PC-3 (cell line): ENCODE results near the gene HLF. TPM values are rescaled to one million over a fixed set of nuclear protein-coding genes. Genes with fewer than 3 reads are reported as not detected.

Experiments
- ATAC-seq: fragments of 200-7000 bp; cut with Tn5 transposase; 2 replicates; pipeline ENCODE4 v1.9.1; 2020; ENCODE audit warnings: mild to moderate bottlenecking, moderate library complexity
- BruUV-seq: library from RNA; stranded (reverse); fragments of 400-500 nt; replicated peaks from 2 replicates; lab custom pipeline; 2021; lab: Mats Ljungman, UMichigan
- CTCF ChIA-PET: fragments of 300-600 bp; sonication (Branson Sonifier 250); formaldehyde crosslinking; loops from one replicate; lab custom pipeline; 2022; ENCODE audit warnings: antibody characterized with exemption; lab: Charles Lee
- POLR2A ChIA-PET: fragments of 300-600 bp; sonication (Branson Sonifier 250); formaldehyde crosslinking; loops from one replicate; lab custom pipeline; 2022; ENCODE audit warnings: antibody characterized with exemption; ENCODE audit not compliant: unreplicated experiment; lab: Charles Lee
- DNase-seq: peaks from one replicate; pipeline ENCODE4 v3.0.0-alpha.2; 2015
- H2AFZ ChIP-seq: fragments of 300-600 bp; sonication (generic); 2 replicates; pipeline ENCODE4 v1.6.0; 2016; ENCODE audit warnings: antibody characterized with exemption, low read length
- H3F3A ChIP-seq: fragments of 300-600 bp; sonication (generic); one replicate; pipeline ENCODE4 v1.6.0; 2017; ENCODE audit warnings: antibody characterized with exemption, low read length, control low read depth, mild to moderate bottlenecking; ENCODE audit not compliant: unreplicated experiment
- H3K27ac ChIP-seq: fragments of 300-600 bp; sonication (generic); 2 replicates; pipeline ENCODE4 v1.5.1; 2016; ENCODE audit warnings: mild to moderate bottlenecking, low read length
- H3K27me3 ChIP-seq: fragments of 300-600 bp; sonication (generic); 2 replicates; pipeline ENCODE4 v1.6.1; 2016; ENCODE audit warnings: low read length, mixed read lengths
- H3K36me3 ChIP-seq: fragments of 300-600 bp; sonication (generic); 2 replicates; pipeline ENCODE4 v1.6.1; 2016; ENCODE audit warnings: low read depth, mixed run types, low read length, mixed read lengths
- H3K4me1 ChIP-seq: fragments of 300-600 bp; sonication (generic); 2 replicates; pipeline ENCODE4 v1.5.1; 2016; ENCODE audit warnings: low read length; ENCODE audit not compliant: insufficient read depth
- H3K4me2 ChIP-seq: fragments of 300-600 bp; sonication (generic); 2 replicates; pipeline ENCODE4 v1.6.0; 2016; ENCODE audit warnings: low read length
- H3K4me3 ChIP-seq: fragments of 300-600 bp; sonication (generic); 2 replicates; pipeline ENCODE4 v1.5.1; 2016; ENCODE audit warnings: mild to moderate bottlenecking, low read length, mixed read lengths
- H3K79me2 ChIP-seq: fragments of 300-600 bp; sonication (generic); 2 replicates; pipeline ENCODE4 v1.6.1; 2017; ENCODE audit warnings: low read length, mixed read lengths
- H3K9ac ChIP-seq: fragments of 300-600 bp; sonication (generic); 2 replicates; pipeline ENCODE4 v1.6.0; 2016; ENCODE audit warnings: mild to moderate bottlenecking, low read length
- H3K9me2 ChIP-seq: fragments of 300-600 bp; sonication (generic); replicated peaks from 2 replicates; pipeline ENCODE4 v1.6.1; 2016; ENCODE audit warnings: mixed run types, low read length, mixed read lengths
- H3K9me3 ChIP-seq: fragments of 300-600 bp; sonication (generic); 2 replicates; pipeline ENCODE4 v1.6.1; 2016; ENCODE audit warnings: low read length, mixed read lengths
- H4K20me1 ChIP-seq: fragments of 300-600 bp; sonication (generic); 2 replicates; pipeline ENCODE4 v1.6.1; 2016; ENCODE audit warnings: low read length, mixed read lengths
- EZH2 ChIP-seq: fragments of 300-600 bp; sonication (generic); IDR thresholded peaks from one replicate; pipeline ENCODE4 v1.6.1; 2017; ENCODE audit warnings: antibody characterized with exemption, mild to moderate bottlenecking, low read length; ENCODE audit not compliant: unreplicated experiment
- EZH2phosphoT487 ChIP-seq: fragments of 300-600 bp; sonication (generic); IDR thresholded peaks from 2 replicates; pipeline ENCODE4 v1.6.1; 2018; ENCODE audit warnings: mild to moderate bottlenecking, antibody characterized with exemption, low read length, borderline replicate concordance
- intact Hi-C: fragments of 100-400 bp; cut with micrococcal nuclease; formaldehyde crosslinking; loops from 2 replicates; pipeline ENCODE4 v1.9.0; 2023
- total RNA-seq: library from RNA; depleted of rRNA; stranded (reverse); fragments of >200 nt; gene quantifications from 2 replicates; pipeline ENCODE4 v1.2.3, GENCODE V29; 2014
- TF ChIP-seq, protein P1 (sequence below): fragments of 300-600 bp; sonication (generic); conservative IDR thresholded peaks from 2 replicates; pipeline ENCODE4 v1.5.1; 2017; ENCODE audit warnings: antibody characterized with exemption, low read depth, mild to moderate bottlenecking, low read length

The HLF gene
- total RNA-seq, 1 experiment from 2014 or later = 0.66 TPM

GRCh38 chr17:55324296-55324978 lies 59.7 kb downstream of the HLF start:
- ChIA-PET POLR2A (no interaction called here), CTCF (no interaction called here)
- Histone ChIP-seq H3K36me3 (no peaks in the 10 kb centered on the region), H3K79me2 (no peaks in the 10 kb centered on the region), H3K4me3 (no peak overlapping the region), H3K4me2 (no peak overlapping the region), H4K20me1 (no peaks in the 10 kb centered on the region), H3F3A (no peaks in the 10 kb centered on the region), H3K9me2 (no peaks in the 10 kb centered on the region), H3K27ac (no peak overlapping the region), H3K9me3 (no peaks in the 10 kb centered on the region), H3K27me3 (no peaks in the 10 kb centered on the region), H3K9ac (no peak overlapping the region), H3K4me1 (peaks cover 9% of the 10 kb centered on the region; the same call in 1 of the 2 replicates), H2AFZ (no peak overlapping the region)
- intact Hi-C loops = no loop called here
- DNase-seq (no peak), ATAC-seq (no peak)
- BruUV-seq = no TSS peak
- TF ChIP-seq EZH2phosphoT487 = no peak
- TF ChIP-seq, protein P1, sequence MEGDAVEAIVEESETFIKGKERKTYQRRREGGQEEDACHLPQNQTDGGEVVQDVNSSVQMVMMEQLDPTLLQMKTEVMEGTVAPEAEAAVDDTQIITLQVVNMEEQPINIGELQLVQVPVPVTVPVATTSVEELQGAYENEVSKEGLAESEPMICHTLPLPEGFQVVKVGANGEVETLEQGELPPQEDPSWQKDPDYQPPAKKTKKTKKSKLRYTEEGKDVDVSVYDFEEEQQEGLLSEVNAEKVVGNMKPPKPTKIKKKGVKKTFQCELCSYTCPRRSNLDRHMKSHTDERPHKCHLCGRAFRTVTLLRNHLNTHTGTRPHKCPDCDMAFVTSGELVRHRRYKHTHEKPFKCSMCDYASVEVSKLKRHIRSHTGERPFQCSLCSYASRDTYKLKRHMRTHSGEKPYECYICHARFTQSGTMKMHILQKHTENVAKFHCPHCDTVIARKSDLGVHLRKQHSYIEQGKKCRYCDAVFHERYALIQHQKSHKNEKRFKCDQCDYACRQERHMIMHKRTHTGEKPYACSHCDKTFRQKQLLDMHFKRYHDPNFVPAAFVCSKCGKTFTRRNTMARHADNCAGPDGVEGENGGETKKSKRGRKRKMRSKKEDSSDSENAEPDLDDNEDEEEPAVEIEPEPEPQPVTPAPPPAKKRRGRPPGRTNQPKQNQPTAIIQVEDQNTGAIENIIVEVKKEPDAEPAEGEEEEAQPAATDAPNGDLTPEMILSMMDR = 0 out of 2 replicates have a peak, but pooled peaks have one; percentile 14

GRCh38 chr17:55325406-55325805 lies 60.6 kb downstream of the HLF start:
- CTCF ChIA-PET = no interaction called here
- no TSS peak for BruUV-seq
- H3K4me3 ChIP-seq = no peak overlapping the region
- POLR2A ChIA-PET = no interaction called here
- DNase-seq (no peak), ATAC-seq (no peak)
- TF ChIP-seq EZH2phosphoT487 (no peak), EZH2 (no peak)
- TF ChIP-seq, protein P1 = no peak
- no peak overlapping the region for H2AFZ ChIP-seq
- no peaks in the 10 kb centered on the region for H4K20me1 ChIP-seq
- no peaks in the 10 kb centered on the region for H3K79me2 ChIP-seq
- peaks cover 9% of the 10 kb centered on the region; the same call in 1 of the 2 replicates for H3K4me1 ChIP-seq
- no peak overlapping the region for H3K4me2 ChIP-seq
- H3K36me3 ChIP-seq = no peaks in the 10 kb centered on the region
- H3F3A ChIP-seq = no peaks in the 10 kb centered on the region
- no peaks in the 10 kb centered on the region for H3K9me2 ChIP-seq
- intact Hi-C loops = no loop called here
- no peak overlapping the region for H3K27ac ChIP-seq
- H3K27me3 ChIP-seq = no peaks in the 10 kb centered on the region
- no peaks in the 10 kb centered on the region for H3K9me3 ChIP-seq
- no peak overlapping the region for H3K9ac ChIP-seq

- peaks cover 9% of the 10 kb centered on the region; the same call in 1 of the 2 replicates for H3K4me1 ChIP-seq
- H3K4me3 ChIP-seq = no peak overlapping the region
- ATAC-seq (no peak), DNase-seq (no peak)
- POLR2A ChIA-PET = no interaction called here
- H3K4me2 ChIP-seq = no peak overlapping the region
- no peaks in the 10 kb centered on the region for H3K79me2 ChIP-seq
- CTCF ChIA-PET = no interaction called here
- H3K27ac ChIP-seq = no peak overlapping the region
- no peaks in the 10 kb centered on the region for H3K27me3 ChIP-seq
- BruUV-seq = no TSS peak
- H2AFZ ChIP-seq = no peak overlapping the region
- no peak for TF ChIP-seq EZH2
- no peak for TF ChIP-seq EZH2phosphoT487
- TF ChIP-seq, protein P1 = no peak
- H4K20me1 ChIP-seq = no peaks in the 10 kb centered on the region
- H3K9me2 ChIP-seq = no peaks in the 10 kb centered on the region
- H3K36me3 ChIP-seq = no peaks in the 10 kb centered on the region
- no peaks in the 10 kb centered on the region for H3K9me3 ChIP-seq
- H3F3A ChIP-seq = no peaks in the 10 kb centered on the region
- intact Hi-C loops = no loop called here
- no peak overlapping the region for H3K9ac ChIP-seq
Observed at GRCh38 chr17:55326030-55326429, 61.3 kb downstream of the HLF start.
